Measurements from ENCODE around the gene GXYLT2. TPM values are rescaled to one million over a fixed set of nuclear protein-coding genes. Genes with fewer than 3 reads are reported as not detected.

Gene GXYLT2
- total and polyA plus RNA-seq, 2 experiments from 2014 or later, result 25.7 to 36.4 TPM

DNA sequence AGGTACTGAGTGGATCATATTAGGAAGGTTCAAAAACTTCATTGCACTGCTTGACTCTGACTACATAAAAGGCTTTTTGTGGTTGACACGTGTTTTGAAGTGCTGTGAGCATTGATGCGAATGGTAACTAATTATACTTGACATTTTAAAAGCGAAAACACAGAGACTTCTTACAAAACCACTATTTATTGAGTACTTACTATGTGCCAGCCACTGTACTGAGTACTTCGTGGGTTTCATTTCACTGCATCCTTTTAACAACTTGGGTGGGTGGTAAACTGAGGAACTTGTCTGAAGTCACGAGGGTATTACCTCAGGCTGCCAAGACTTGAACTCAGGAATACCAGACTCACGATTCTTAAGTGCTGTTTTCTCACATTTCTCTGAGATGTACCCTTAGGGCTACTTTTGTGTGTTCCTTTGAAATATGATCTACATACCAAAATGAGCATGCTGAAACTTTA, 63.4 kb downstream of the GXYLT2 start:
- H3K27me3 ChIP-seq, result no peaks in the 10 kb centered on the region

GRCh38 chr3:72953325-72953956, 65.6 kb downstream of the GXYLT2 start:
- H3K9me3 ChIP-seq (ENCODE audit: low read depth), result no peaks in the 10 kb centered on the region
- no peak for TF ChIP-seq CTCF (IDR thresholded peaks at IDR 0.05; ENCODE audit: low read depth, low read length)
- H3K27me3 ChIP-seq, result no peaks in the 10 kb centered on the region
- no peak overlapping the region for H3K4me3 ChIP-seq
- H3K27ac ChIP-seq, result no peak overlapping the region
- no peaks in the 10 kb centered on the region for H3K36me3 ChIP-seq
- H3K4me1 ChIP-seq (ENCODE audit: low read depth), result no peaks in the 10 kb centered on the region
- DNase-seq (ENCODE audit: low read depth in 1 of 2, low spot score in 1 of 2), result peak in 1 of 2 donors; percentile 78

More for the DNA sequence above, 63.4 kb downstream of the GXYLT2 start:
- TF ChIP-seq CTCF (IDR thresholded peaks at IDR 0.05; ENCODE audit: low read depth, low read length), result no peak
- Histone ChIP-seq H3K9me3 (ENCODE audit: low read depth) (no peaks in the 10 kb centered on the region), H3K36me3 (no peaks in the 10 kb centered on the region), H3K4me3 (no peak overlapping the region), H3K4me1 (ENCODE audit: low read depth) (no peaks in the 10 kb centered on the region), H3K27ac (no peak overlapping the region)
- no peak for DNase-seq (ENCODE audit: low read depth in 1 of 2, low spot score in 1 of 2)

- no peak overlapping the region for H3K27ac ChIP-seq
- peak in 1 of 2 donors; percentile 43 for DNase-seq (ENCODE audit: low read depth in 1 of 2, low spot score in 1 of 2)
- H3K27me3 ChIP-seq, result no peaks in the 10 kb centered on the region
- no peak overlapping the region for H3K4me3 ChIP-seq
- H3K36me3 ChIP-seq, result no peaks in the 10 kb centered on the region
- TF ChIP-seq CTCF (IDR thresholded peaks at IDR 0.05; ENCODE audit: low read depth, low read length), result no peak
- H3K4me1 ChIP-seq (ENCODE audit: low read depth), result peaks cover 22% of the 10 kb centered on the region
- H3K9me3 ChIP-seq (ENCODE audit: low read depth), result no peaks in the 10 kb centered on the region
Observed at GRCh38 chr3:72957297-72957696, 69.5 kb downstream of the GXYLT2 start.

DNA sequence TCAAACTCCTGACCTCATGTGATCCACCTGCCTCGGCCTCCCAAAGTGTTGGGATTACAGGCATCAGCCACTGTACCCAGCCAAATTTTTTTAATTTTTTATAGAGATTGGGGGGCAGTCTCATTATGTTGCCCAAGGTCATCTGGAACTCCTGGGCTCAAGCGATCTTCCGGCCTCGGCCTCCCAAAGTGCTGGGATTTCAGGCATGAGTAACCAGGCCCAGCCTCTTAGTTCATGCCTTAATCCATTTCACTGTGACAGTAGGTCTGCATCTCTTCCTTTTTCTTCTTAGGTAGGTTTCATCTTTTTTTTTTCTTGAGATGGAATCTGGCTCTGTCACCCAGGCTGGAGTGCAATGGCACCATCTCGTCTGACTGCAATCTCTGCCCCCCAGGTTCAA, 71.5 kb downstream of the GXYLT2 start:
- DNase-seq (ENCODE audit: low read depth in 1 of 2, low spot score in 1 of 2), result no peak
- no peak overlapping the region for H3K4me3 ChIP-seq

GRCh38 chr3:72960812-72961518, 73.1 kb downstream of the GXYLT2 start:
- Histone ChIP-seq H3K4me1 (ENCODE audit: low read depth) (peaks cover 22% of the 10 kb centered on the region), H3K9me3 (ENCODE audit: low read depth) (no peaks in the 10 kb centered on the region), H3K27me3 (no peaks in the 10 kb centered on the region), H3K36me3 (no peaks in the 10 kb centered on the region), H3K27ac (peak overlapping the region; percentile 72), H3K4me3 (no peak overlapping the region)
- no peak for TF ChIP-seq CTCF (IDR thresholded peaks at IDR 0.05; ENCODE audit: low read depth, low read length)
- DNase-seq (ENCODE audit: low read depth in 1 of 2, low spot score in 1 of 2), result peak; percentile 86 to 93

More for the DNA sequence above, 71.5 kb downstream of the GXYLT2 start:
- H3K27me3 ChIP-seq, result no peaks in the 10 kb centered on the region
- H3K9me3 ChIP-seq (ENCODE audit: low read depth), result no peaks in the 10 kb centered on the region
- no peak overlapping the region for H3K27ac ChIP-seq
- no peak for TF ChIP-seq CTCF (IDR thresholded peaks at IDR 0.05; ENCODE audit: low read depth, low read length)
- H3K36me3 ChIP-seq, result no peaks in the 10 kb centered on the region
- peaks cover 22% of the 10 kb centered on the region for H3K4me1 ChIP-seq (ENCODE audit: low read depth)
